ENCODE results near the gene WHRN. TPM values are rescaled to one million over a fixed set of nuclear protein-coding genes. Genes with fewer than 3 reads are reported as not detected.

Gene WHRN
- total and polyA plus RNA-seq, 2 of the 8 experiments (the other 6 are each of a cell fraction or from before 2014, with no cell fraction given) = 4.4 to 7.7 TPM

DNA sequence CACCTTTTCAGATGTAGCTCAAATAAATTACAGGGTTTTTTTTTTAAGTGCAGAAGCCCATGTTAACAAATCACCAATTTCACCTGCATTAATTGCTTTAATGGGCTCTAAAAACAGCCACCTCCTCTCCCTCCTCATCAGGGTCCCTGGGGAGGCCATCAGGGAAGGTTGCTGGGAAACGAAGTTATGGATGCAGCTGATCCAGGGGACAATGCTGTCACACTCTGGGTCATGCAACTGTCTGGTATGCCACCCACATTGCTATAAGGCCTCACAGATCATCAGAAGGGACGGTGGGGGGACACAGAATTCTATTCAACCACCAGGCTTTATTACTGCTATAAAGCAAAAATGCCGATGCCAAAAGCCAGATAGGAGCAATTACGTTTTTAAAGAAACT lies 9.3 kb downstream of the WHRN start (continued):
- TF ChIP-seq, protein P1, sequence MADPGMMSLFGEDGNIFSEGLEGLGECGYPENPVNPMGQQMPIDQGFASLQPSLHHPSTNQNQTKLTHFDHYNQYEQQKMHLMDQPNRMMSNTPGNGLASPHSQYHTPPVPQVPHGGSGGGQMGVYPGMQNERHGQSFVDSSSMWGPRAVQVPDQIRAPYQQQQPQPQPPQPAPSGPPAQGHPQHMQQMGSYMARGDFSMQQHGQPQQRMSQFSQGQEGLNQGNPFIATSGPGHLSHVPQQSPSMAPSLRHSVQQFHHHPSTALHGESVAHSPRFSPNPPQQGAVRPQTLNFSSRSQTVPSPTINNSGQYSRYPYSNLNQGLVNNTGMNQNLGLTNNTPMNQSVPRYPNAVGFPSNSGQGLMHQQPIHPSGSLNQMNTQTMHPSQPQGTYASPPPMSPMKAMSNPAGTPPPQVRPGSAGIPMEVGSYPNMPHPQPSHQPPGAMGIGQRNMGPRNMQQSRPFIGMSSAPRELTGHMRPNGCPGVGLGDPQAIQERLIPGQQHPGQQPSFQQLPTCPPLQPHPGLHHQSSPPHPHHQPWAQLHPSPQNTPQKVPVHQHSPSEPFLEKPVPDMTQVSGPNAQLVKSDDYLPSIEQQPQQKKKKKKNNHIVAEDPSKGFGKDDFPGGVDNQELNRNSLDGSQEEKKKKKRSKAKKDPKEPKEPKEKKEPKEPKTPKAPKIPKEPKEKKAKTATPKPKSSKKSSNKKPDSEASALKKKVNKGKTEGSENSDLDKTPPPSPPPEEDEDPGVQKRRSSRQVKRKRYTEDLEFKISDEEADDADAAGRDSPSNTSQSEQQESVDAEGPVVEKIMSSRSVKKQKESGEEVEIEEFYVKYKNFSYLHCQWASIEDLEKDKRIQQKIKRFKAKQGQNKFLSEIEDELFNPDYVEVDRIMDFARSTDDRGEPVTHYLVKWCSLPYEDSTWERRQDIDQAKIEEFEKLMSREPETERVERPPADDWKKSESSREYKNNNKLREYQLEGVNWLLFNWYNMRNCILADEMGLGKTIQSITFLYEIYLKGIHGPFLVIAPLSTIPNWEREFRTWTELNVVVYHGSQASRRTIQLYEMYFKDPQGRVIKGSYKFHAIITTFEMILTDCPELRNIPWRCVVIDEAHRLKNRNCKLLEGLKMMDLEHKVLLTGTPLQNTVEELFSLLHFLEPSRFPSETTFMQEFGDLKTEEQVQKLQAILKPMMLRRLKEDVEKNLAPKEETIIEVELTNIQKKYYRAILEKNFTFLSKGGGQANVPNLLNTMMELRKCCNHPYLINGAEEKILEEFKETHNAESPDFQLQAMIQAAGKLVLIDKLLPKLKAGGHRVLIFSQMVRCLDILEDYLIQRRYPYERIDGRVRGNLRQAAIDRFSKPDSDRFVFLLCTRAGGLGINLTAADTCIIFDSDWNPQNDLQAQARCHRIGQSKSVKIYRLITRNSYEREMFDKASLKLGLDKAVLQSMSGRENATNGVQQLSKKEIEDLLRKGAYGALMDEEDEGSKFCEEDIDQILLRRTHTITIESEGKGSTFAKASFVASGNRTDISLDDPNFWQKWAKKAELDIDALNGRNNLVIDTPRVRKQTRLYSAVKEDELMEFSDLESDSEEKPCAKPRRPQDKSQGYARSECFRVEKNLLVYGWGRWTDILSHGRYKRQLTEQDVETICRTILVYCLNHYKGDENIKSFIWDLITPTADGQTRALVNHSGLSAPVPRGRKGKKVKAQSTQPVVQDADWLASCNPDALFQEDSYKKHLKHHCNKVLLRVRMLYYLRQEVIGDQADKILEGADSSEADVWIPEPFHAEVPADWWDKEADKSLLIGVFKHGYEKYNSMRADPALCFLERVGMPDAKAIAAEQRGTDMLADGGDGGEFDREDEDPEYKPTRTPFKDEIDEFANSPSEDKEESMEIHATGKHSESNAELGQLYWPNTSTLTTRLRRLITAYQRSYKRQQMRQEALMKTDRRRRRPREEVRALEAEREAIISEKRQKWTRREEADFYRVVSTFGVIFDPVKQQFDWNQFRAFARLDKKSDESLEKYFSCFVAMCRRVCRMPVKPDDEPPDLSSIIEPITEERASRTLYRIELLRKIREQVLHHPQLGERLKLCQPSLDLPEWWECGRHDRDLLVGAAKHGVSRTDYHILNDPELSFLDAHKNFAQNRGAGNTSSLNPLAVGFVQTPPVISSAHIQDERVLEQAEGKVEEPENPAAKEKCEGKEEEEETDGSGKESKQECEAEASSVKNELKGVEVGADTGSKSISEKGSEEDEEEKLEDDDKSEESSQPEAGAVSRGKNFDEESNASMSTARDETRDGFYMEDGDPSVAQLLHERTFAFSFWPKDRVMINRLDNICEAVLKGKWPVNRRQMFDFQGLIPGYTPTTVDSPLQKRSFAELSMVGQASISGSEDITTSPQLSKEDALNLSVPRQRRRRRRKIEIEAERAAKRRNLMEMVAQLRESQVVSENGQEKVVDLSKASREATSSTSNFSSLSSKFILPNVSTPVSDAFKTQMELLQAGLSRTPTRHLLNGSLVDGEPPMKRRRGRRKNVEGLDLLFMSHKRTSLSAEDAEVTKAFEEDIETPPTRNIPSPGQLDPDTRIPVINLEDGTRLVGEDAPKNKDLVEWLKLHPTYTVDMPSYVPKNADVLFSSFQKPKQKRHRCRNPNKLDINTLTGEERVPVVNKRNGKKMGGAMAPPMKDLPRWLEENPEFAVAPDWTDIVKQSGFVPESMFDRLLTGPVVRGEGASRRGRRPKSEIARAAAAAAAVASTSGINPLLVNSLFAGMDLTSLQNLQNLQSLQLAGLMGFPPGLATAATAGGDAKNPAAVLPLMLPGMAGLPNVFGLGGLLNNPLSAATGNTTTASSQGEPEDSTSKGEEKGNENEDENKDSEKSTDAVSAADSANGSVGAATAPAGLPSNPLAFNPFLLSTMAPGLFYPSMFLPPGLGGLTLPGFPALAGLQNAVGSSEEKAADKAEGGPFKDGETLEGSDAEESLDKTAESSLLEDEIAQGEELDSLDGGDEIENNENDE (IDR thresholded peaks at IDR 0.05; ENCODE audit: insufficient replicate concordance, low read length) = no peak
- no peak for TF ChIP-seq EZH2 (IDR thresholded peaks at IDR 0.05; ENCODE audit: low read depth, low read length, severe bottlenecking)
- TF ChIP-seq, protein P2, sequence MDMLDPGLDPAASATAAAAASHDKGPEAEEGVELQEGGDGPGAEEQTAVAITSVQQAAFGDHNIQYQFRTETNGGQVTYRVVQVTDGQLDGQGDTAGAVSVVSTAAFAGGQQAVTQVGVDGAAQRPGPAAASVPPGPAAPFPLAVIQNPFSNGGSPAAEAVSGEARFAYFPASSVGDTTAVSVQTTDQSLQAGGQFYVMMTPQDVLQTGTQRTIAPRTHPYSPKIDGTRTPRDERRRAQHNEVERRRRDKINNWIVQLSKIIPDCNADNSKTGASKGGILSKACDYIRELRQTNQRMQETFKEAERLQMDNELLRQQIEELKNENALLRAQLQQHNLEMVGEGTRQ (IDR thresholded peaks at IDR 0.05; ENCODE audit: low read length) = no peak
- no peak for TF ChIP-seq KDM1A (IDR thresholded peaks at IDR 0.05; ENCODE audit: borderline replicate concordance, low read length)
- TF ChIP-seq EP300 (IDR thresholded peaks at IDR 0.05; ENCODE audit: borderline replicate concordance in 1 of 2, low read depth in 2 of 2, low read length in 2 of 2) = no peak
- no peak for TF ChIP-seq CBX8 (IDR thresholded peaks at IDR 0.05; ENCODE audit: borderline replicate concordance, low read depth, low read length)
- no peak for TF ChIP-seq YY1 (IDR thresholded peaks at IDR 0.05; ENCODE audit: low read depth, low read length)
- no peak for TF ChIP-seq SIN3A (conservative IDR thresholded peaks at IDR 0.05 in 1 of 2, IDR thresholded peaks at IDR 0.05 in 1 of 2; ENCODE audit: low read depth in 1 of 2, low read length in 2 of 2)
- no peak for TF ChIP-seq BACH1 (IDR thresholded peaks at IDR 0.05; ENCODE audit: low read length)
- TF ChIP-seq RFX5 (IDR thresholded peaks at IDR 0.05; ENCODE audit: borderline replicate concordance, low read depth, low read length) = no peak

All from H1 (cell line).